Esophagus muscularis mucosa (tissue), 3 donors: ENCODE measurements around the gene C5orf15.
A peak's percentile ranks its signal among the peaks of the same experiment; 100 is the strongest.

Experiments used
- CTCF ChIP-seq, 3 experiments: fragments of 200-600 bp in 2 of 3; fragments of 450-650 bp in 1 of 3; sonication (generic) in 2 of 3; IDR thresholded peaks; one replicate each; pipeline ENCODE4 v1.5.1; 2017 to 2019; ENCODE audit warnings: antibody characterized with exemption in 3 of 3, mild to moderate bottlenecking in 2 of 3, moderate library complexity in 1 of 3
- POLR2A ChIP-seq: fragments of 450-650 bp; IDR thresholded peaks from one replicate; pipeline ENCODE4 v1.6.1; 2017; ENCODE audit warnings: antibody characterized with exemption, moderate library complexity, mild to moderate bottlenecking, low read depth

GRCh38 chr5:133996683-133997252 is 28.3 kb upstream of the C5orf15 start:
- peak in 1 of 3 experiments; percentile 33 for TF ChIP-seq CTCF (IDR thresholded peaks at IDR 0.05)
- no peak for TF ChIP-seq POLR2A
